ENCODE measurements around the gene CEP295NL.
"Not testable (repeated sequence)": the region's sequence is repeated elsewhere in the genome, so short reads cannot be mapped to it uniquely, and the experiment has no call there.

CEP295NL gene

DNA sequence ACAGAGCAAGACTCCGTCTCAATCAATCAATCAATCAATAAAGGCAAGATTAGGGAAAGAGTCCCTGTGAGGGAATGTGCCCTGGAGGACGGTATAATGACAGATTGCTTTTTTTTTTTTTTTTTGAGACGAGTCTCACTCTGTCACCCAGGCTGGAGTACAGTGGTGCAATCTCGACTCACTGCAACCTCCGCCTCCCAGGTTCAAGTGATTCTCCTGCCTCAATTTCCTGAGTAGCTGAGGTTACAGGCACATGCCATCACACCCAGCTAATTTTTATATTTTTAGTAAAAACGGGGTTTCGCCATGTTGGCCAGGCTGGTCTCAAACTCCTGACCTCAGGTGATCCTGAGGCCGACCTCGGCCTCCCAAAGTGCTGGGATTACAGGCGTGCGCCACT, 12.9 kb downstream of the CEP295NL start:
- not testable (repeated sequence) for H3K9me3 Mint-ChIP-seq (ENCODE audit: low read depth); H3K4me3 Mint-ChIP-seq; H3K27me3 Mint-ChIP-seq; H3K36me3 Mint-ChIP-seq
- peak overlapping the region; percentile 16 for H3K27ac Mint-ChIP-seq
- H3K4me1 Mint-ChIP-seq (ENCODE audit: low read depth): peaks cover 33% of the 10 kb centered on the region

DNA sequence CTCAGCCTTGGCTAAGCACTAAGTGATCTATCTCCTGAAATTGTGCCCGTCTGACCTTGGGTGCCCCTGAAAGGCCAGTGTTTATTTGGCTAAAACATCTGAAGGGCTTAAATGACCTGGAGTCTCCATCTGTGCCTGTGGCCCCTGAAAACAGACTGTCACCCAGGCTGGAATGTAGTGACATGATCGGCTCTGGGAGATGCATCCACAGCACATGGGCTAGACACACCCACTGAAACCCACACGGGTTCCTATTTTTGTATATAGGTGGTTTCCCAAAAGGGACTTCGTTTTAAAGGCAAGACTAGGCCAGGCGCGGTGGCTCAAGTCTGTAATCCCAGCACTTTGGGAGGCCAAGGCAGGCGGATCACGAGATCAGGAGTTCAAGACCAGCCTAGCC, 13.5 kb downstream of the CEP295NL start:
- H3K4me3 Mint-ChIP-seq: no peak overlapping the region
- peak overlapping the region; percentile 16 for H3K27ac Mint-ChIP-seq
- no peaks in the 10 kb centered on the region for H3K27me3 Mint-ChIP-seq

DNA sequence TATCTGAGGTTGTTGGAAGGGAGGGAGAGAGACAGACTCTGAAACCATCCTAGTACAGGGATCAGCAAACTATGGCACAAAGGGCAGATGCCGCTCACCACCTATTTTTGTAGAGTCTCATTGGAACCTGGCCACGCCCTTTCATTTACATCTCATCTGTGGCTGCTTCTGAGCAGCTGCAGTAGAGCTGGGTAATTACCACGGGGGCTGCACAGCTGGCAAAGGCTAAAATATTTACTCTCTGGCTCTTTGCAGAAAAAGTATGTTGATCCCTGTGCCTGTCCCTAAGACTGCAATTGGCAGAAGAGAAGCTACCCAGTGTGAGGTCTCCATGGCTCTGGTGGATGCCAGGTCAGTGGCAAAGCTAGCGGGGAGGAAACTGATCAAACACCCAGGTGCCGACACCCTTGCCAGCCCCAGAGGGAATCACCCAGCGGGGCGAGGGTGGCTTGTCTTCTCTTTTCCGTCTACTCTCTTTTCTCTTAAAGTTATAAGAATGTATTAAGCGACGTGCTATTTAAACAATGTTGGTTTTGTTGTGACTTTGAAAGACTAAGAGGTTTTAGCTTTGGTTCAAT, 14.0 kb downstream of the CEP295NL start:
- H3K4me3 Mint-ChIP-seq: peak overlapping the region; percentile 44
- H3K36me3 Mint-ChIP-seq: no peaks in the 10 kb centered on the region
- no peak overlapping the region for H3K27ac Mint-ChIP-seq
- H3K9me3 Mint-ChIP-seq (ENCODE audit: low read depth): no peaks in the 10 kb centered on the region
- peaks cover 33% of the 10 kb centered on the region for H3K4me1 Mint-ChIP-seq (ENCODE audit: low read depth)
- no peaks in the 10 kb centered on the region for H3K27me3 Mint-ChIP-seq

More for the DNA sequence above, 13.5 kb downstream of the CEP295NL start:
- Mint-ChIP-seq H3K36me3 (no peaks in the 10 kb centered on the region), H3K4me1 (ENCODE audit: low read depth) (peaks cover 33% of the 10 kb centered on the region), H3K9me3 (ENCODE audit: low read depth) (no peaks in the 10 kb centered on the region)

DNA sequence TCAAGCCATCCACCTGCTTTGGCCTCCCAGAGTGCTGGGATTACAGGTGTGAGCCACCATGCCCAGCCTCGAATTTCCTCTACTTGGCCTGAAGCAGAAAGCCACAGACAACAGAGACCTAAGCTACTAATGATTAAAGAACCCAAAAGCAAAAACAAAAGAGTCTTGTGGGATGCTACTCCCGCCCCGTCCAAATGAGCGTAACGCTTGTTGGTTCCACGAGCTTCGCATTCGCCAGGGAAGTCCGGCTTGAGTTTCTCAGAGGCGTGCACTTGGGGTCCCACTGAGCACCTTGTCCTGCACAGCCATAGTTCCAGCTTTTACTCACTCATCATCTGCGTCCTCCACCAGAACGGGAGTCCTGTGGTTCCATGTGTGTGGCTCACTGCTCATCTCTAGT, 16.0 kb downstream of the CEP295NL start:
- Mint-ChIP-seq H3K4me1 (ENCODE audit: low read depth) (peaks cover 39% of the 10 kb centered on the region), H3K27ac (no peak overlapping the region), H3K4me3 (no peak overlapping the region)

DNA sequence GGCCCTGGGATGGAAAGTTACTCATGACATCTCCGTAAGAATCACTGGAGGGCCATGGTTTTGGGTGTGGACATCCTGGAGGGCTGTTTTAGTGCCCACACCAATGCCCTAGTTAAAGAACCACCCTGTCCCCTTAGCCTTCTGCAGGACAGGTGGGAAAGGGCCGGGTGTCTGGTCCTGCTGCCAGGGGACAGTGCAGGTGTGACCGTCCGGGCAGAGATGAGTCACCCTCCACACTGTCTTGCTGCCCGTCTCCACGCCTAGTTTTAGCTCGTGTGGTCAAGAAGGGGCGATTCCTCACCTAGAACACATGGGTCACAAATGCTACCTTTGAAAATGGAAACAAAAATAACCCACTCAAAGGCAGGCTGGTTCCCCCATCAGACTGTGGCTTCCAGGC, 17.0 kb downstream of the CEP295NL start:
- no peaks in the 10 kb centered on the region for H3K27me3 Mint-ChIP-seq
- H3K4me3 Mint-ChIP-seq: no peak overlapping the region
- no peak overlapping the region for H3K27ac Mint-ChIP-seq
- H3K36me3 Mint-ChIP-seq: no peaks in the 10 kb centered on the region
- H3K4me1 Mint-ChIP-seq (ENCODE audit: low read depth): peaks cover 29% of the 10 kb centered on the region
- no peaks in the 10 kb centered on the region for H3K9me3 Mint-ChIP-seq (ENCODE audit: low read depth)

More for the DNA sequence above, 16.0 kb downstream of the CEP295NL start:
- H3K36me3 Mint-ChIP-seq: no peaks in the 10 kb centered on the region
- no peaks in the 10 kb centered on the region for H3K27me3 Mint-ChIP-seq
- H3K9me3 Mint-ChIP-seq (ENCODE audit: low read depth): no peaks in the 10 kb centered on the region

DNA sequence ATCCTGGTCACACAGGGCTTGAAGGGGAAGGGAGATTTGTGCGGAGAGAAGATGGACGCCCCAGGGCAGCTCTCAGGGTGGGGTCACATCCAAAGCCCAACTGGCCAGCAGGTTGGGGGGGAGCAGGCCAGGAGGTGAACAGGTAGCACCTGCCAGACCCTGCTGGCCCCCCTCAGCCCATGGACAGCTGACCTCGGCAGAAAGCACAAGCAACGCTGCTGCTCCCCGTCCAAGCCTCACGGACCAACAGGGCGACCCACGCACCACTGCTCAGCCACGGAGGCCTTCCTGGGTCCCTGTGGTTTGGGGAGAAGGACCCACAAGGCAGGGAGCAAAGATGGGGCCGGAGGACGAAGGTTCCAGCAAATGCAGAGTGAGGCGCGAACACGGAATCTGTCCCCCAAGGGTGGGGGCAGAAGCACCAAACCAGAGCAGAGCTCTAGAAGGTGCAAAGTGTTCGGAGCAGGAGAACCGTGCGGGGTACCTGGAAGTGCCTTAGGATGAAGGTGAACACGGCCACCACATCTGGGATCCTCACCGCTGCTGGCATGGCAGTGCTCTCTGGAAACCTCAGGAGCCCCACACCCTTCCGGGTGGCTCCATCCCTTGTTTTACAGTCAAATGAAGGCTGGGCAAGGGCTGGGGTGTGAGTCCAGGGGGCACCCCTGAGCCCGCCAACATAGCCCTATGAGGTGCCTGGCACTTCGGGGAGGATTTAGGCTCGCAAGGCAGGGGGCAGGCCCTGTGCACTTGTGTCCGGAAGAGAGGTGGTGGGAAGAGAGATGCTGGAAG, 17.9 kb downstream of the CEP295NL start:
- H3K9me3 Mint-ChIP-seq (ENCODE audit: low read depth): no peaks in the 10 kb centered on the region
- peaks cover 25% of the 10 kb centered on the region for H3K4me1 Mint-ChIP-seq (ENCODE audit: low read depth)
- H3K27ac Mint-ChIP-seq: no peak overlapping the region
- no peak overlapping the region for H3K4me3 Mint-ChIP-seq
- no peaks in the 10 kb centered on the region for H3K36me3 Mint-ChIP-seq
- H3K27me3 Mint-ChIP-seq: no peaks in the 10 kb centered on the region

DNA sequence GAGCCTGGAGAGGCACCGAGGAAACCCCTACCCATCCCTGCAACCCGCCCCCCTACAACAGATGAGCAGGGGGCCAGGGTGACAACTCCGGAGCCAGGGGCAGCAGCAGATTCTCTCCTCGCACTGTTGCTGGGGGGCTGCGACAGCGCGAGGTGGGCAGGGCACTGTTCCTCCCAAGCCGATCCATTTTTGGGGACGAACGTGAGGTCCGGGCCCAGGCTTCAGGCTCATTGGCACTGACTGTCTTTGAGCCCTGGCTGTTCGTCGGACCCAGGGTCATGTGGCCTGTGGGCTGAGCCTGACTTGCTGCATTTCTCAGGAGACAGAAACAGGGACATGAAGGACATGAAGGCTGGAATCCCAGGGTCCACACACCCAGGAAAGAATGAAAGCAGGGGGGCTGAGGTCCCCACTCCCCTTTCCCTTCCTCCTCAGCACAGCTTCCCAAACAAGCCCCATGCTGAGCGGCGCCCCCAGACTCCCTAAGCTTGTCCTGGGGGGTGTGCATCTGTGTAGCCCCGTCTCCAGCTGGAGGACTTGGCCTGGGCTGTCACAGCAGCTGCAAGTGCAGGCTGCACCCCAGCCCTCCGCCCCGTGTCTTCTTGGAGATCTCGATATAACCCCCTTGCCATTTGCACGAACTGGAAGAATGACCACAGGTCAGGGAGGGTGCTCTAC, 18.7 kb downstream of the CEP295NL start:
- H3K27me3 Mint-ChIP-seq: no peaks in the 10 kb centered on the region
- no peaks in the 10 kb centered on the region for H3K36me3 Mint-ChIP-seq
- H3K4me1 Mint-ChIP-seq (ENCODE audit: low read depth): peaks cover 26% of the 10 kb centered on the region
- H3K9me3 Mint-ChIP-seq (ENCODE audit: low read depth): no peaks in the 10 kb centered on the region
- H3K4me3 Mint-ChIP-seq: no peak overlapping the region
- no peak overlapping the region for H3K27ac Mint-ChIP-seq

DNA sequence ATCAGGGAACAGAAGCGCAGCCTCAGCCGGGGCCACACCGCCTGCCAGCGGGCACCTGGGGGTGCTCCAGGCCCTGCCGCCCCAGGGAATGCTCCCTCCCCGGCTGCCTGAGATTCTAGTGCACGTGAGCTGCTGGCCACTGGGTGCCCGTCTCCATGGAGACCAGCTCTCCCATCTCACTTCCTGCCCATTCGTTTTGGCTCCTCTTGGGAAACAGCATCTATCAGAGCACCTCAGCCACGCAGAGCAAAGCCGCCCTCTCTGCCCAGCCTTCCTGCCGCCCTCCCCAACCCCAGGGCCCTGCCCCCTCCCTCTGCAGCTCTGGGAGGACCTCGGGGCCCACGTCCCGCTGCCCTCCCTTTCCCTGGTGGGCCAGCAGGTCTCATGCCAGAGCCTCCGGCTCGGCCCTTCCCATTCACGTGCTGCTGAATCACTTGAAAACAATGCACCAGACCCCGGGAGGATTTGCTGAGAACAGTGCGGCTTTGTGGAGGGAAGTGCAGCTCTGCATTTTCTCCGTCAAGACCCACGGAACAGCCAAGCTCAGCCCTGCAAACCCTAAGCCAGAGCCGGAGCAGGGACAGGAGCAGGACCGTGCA, 19.4 kb downstream of the CEP295NL start:
- Mint-ChIP-seq H3K4me1 (ENCODE audit: low read depth) (peaks cover 25% of the 10 kb centered on the region), H3K27me3 (no peaks in the 10 kb centered on the region), H3K27ac (peak overlapping the region; percentile 86), H3K36me3 (no peaks in the 10 kb centered on the region), H3K4me3 (no peak overlapping the region), H3K9me3 (ENCODE audit: low read depth) (no peaks in the 10 kb centered on the region)

DNA sequence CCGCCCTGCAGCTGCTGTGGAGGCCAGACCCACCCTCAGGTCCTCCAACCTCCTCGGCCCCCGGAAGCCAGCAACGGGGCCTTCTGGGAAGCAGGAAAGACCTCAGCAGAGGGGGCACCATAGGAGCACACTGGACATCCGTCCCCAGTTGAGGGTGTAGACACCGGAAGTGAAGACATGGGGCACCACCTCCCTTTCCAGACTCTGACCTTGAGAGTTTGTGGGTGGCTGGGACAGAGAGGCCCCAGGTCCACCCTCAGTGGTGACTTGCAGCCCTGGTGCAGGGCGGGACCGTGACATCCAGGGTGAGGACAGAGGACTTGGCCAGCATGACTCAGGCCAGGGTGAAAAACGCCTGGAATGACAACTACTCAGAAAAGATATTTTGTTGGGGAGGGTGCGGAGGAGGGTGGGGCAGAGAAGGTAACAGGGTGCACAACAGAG, 19.9 kb downstream of the CEP295NL start:
- Mint-ChIP-seq H3K4me3 (peak overlapping the region; percentile 59), H3K9me3 (ENCODE audit: low read depth) (no peaks in the 10 kb centered on the region), H3K4me1 (ENCODE audit: low read depth) (peaks cover 25% of the 10 kb centered on the region), H3K27me3 (no peaks in the 10 kb centered on the region), H3K27ac (peak overlapping the region; percentile 86), H3K36me3 (no peaks in the 10 kb centered on the region)

DNA sequence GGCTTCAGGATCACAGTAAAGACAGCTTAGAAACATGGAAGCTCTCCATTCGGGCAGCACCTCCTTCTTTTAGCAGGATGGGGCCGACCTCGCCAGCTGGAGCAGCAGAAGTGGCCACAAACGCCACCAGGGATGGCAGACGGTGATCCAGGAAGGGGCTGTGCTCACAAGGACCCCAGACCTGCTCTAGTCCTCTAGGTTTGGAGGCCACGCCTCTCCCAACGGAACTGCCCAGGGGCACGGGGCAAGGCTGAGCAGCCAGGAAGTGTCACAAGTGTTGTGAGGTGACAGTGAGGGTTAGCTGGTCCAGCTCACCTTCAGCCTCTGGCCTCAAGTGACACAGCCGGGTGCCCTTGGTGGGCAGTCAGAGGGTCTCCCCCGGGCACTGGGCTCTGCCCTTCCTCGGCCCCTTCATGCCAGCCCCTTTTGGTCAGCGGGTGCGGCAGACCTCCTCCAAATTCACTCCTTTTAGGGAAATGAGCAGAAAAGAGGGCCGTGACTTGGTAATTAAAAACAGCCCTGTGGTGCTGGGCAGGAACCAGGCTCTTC, 20.4 kb downstream of the CEP295NL start:
- Mint-ChIP-seq H3K27me3 (no peaks in the 10 kb centered on the region), H3K4me3 (no peak overlapping the region), H3K9me3 (ENCODE audit: low read depth) (no peaks in the 10 kb centered on the region), H3K36me3 (no peaks in the 10 kb centered on the region), H3K4me1 (ENCODE audit: low read depth) (peaks cover 26% of the 10 kb centered on the region), H3K27ac (peak overlapping the region; percentile 86)

DNA sequence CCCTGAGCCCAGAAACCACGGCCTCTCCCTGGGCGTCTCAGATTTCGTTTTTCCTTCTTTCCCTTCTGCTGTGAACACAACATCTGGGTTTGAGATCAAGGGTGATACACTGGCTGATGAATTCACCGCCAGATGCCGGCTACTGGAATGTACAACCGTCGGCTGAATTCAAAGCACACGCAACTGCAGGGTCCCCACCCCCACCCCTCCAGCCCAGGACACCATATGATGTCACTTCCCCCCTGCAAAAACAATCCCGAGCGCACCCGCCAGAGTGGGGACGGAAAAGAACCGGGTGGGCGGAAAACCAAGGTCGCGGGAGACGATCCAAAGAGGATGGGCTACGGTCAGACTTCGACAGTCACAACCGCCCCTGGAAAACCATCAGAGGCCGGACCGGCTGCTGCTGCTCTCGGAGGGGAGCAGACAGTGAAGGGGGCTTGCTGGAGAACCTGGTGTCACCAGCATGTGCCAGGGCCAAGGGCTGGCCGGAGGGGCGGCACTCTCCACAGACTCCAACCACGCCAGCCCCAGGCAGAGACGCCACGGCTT, 23.3 kb downstream of the CEP295NL start:
- Mint-ChIP-seq H3K4me1 (ENCODE audit: low read depth) (peaks cover 26% of the 10 kb centered on the region), H3K4me3 (peak overlapping the region; percentile 76), H3K27me3 (no peaks in the 10 kb centered on the region), H3K9me3 (ENCODE audit: low read depth) (no peaks in the 10 kb centered on the region), H3K36me3 (no peaks in the 10 kb centered on the region), H3K27ac (peak overlapping the region; percentile 77)

DNA sequence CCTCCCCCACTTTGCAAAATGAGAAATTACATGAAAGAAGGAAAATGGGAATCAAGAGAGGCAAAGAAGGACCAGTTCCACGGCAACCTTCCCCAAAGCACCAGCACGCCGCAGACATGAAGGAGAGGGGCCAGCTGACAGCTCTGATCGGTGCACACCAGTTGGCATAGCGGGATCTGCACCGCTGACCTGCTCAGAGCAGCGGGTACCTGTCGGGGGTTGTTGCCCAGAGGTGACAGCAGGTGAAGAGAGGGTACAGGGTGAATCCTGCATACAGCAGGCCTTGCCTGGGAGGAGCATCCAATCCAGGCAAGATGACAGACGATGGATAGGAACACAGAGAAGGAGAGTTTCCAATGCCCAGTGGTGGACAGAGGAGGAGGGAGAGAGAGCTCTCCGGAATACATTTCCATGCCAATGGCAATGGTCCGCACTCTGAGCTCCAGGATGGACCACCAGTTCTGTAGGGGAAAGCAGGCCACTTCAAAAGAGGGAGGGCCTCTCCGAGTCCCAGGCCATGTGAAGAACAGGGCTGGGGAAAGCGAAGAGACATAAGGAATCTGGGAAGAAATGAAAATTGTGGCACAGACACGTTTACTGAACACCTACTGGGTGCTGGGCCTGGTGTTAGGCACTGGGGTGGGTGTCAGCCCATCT, 24.0 kb downstream of the CEP295NL start:
- no peaks in the 10 kb centered on the region for H3K9me3 Mint-ChIP-seq (ENCODE audit: low read depth)
- no peaks in the 10 kb centered on the region for H3K27me3 Mint-ChIP-seq
- peaks cover 26% of the 10 kb centered on the region for H3K4me1 Mint-ChIP-seq (ENCODE audit: low read depth)
- H3K27ac Mint-ChIP-seq: peak overlapping the region; percentile 80
- peak overlapping the region; percentile 76 for H3K4me3 Mint-ChIP-seq
- no peaks in the 10 kb centered on the region for H3K36me3 Mint-ChIP-seq

DNA sequence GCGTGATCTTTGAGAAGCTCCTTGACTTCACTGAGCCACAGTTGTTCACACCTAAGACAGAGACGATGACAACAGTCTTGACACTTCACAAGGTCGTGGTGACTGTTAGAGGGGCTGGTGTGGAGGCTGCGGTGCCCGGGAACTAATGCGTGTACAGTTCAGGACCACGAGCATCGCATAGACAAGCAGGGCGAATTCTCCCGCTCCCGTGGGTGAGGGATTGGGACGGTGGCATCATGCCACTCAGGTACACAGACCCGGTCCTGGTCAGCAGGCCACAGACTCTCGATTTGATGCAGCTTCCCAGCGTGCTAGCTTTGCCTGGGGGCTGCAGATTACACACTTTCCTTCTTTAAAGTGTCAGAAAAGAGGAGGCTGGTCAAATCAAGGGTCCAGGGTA, 24.7 kb downstream of the CEP295NL start:
- no peak overlapping the region for H3K4me3 Mint-ChIP-seq
- no peaks in the 10 kb centered on the region for H3K9me3 Mint-ChIP-seq (ENCODE audit: low read depth)
- H3K27me3 Mint-ChIP-seq: no peaks in the 10 kb centered on the region
- no peak overlapping the region for H3K27ac Mint-ChIP-seq
- no peaks in the 10 kb centered on the region for H3K36me3 Mint-ChIP-seq
- peaks cover 26% of the 10 kb centered on the region for H3K4me1 Mint-ChIP-seq (ENCODE audit: low read depth)

DNA sequence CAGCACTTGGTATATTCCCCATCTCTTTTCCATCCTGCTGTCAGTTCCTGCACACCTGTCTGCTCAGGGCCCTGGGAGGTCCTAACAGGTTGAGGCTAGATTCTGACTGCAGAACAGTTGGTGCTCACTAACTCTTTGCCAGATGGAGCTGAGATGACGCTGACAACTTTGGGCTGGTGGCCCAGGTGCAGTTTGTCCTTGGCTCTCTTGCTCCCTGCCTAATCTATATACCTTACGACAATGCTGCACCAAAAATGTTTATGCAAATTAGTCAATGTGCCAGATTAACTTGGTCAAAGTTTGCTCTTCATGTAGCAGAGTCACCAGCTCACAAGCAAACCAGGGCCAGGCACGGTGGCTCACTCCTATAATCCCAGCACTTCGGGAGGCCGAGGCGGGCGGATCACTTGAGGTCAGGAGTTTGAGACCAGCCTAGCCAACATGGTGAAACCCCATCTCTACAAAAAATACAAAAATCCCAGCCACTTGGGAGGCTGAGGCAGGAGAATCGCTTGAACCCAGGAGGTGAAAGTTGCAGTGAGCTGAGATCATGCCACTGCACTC, 26.0 kb downstream of the CEP295NL start:
- H3K27ac Mint-ChIP-seq: not testable (repeated sequence)

More for the DNA sequence above, 26.0 kb downstream of the CEP295NL start:
- not testable (repeated sequence) for H3K36me3 Mint-ChIP-seq; H3K4me3 Mint-ChIP-seq; H3K9me3 Mint-ChIP-seq (ENCODE audit: low read depth); H3K27me3 Mint-ChIP-seq
- peaks cover 18% of the 10 kb centered on the region for H3K4me1 Mint-ChIP-seq (ENCODE audit: low read depth)
